Adrenal gland (tissue), 5 donors: ENCODE results near the gene CALD1.

ENCODE experiments used
- CTCF ChIP-seq, 6 experiments: fragments of 450-650 bp in 4 of 6; fragments of 200-600 bp in 2 of 6; sonication (generic) in 1 of 6; IDR thresholded peaks; 1 replicate in 5 of 6; 2 replicates in 1 of 6; pipeline versions ENCODE4 v1.5.1 to v1.8.0; 2016 to 2021; ENCODE audit warnings: antibody characterized with exemption in 6 of 6, mild to moderate bottlenecking in 2 of 6, moderate library complexity in 1 of 6
- POLR2A ChIP-seq, 2 donors: fragments of 450-650 bp; IDR thresholded peaks; one replicate each; pipeline ENCODE4 v1.6.1; 2017; ENCODE audit warnings: antibody characterized with exemption in 2 of 2, mild to moderate bottlenecking in 2 of 2, moderate library complexity in 1 of 2
- donor health status: DM: no; HTN: no; CAD: no.

- TF ChIP-seq CTCF (IDR thresholded peaks at IDR 0.05) (no peak), POLR2A (IDR thresholded peaks at IDR 0.05) (no peak)
Observed at GRCh38 chr7:134829380-134829986, 50.0 kb downstream of the CALD1 start.
